GM23338 (cell line): ENCODE results near the gene FTO. TPM values are rescaled to one million over a fixed set of nuclear protein-coding genes. Genes with fewer than 3 reads are reported as not detected.

Experiments used
- ATAC-seq: fragments of 200-7000 bp; cut with Tn5 transposase; 3 replicates; pipeline ENCODE4 v1.9.1; 2020
- DNase-seq: peaks from one replicate; pipeline ENCODE4 v3.0.0-alpha.2; 2015; ENCODE audit warnings: low spot score
- H2AFZ ChIP-seq: fragments of 200-600 bp; sonication (generic); 2 replicates; pipeline ENCODE4 v1.8.0; 2016; ENCODE audit warnings: antibody characterized with exemption, mild to moderate bottlenecking, moderate library complexity
- H3F3A ChIP-seq: fragments of 200-600 bp; sonication (generic); replicated peaks from 2 replicates; pipeline ENCODE4 v1.8.0; 2017; ENCODE audit warnings: antibody characterized with exemption, mixed run types, low read depth
- H3K27ac ChIP-seq: fragments of 200-600 bp; sonication (generic); 2 replicates; pipeline ENCODE4 v1.6.1; 2016; ENCODE audit warnings: low read depth
- H3K27me3 ChIP-seq: fragments of 200-600 bp; sonication (generic); 2 replicates; pipeline ENCODE4 v1.8.0; 2016; ENCODE audit warnings: mild to moderate bottlenecking, mixed run types, moderate library complexity; ENCODE audit not compliant: insufficient read depth
- H3K36me3 ChIP-seq: fragments of 200-600 bp; sonication (generic); 2 replicates; pipeline ENCODE4 v1.8.0; 2016; ENCODE audit warnings: mild to moderate bottlenecking; ENCODE audit not compliant: insufficient read depth
- H3K4me1 ChIP-seq: fragments of 200-600 bp; sonication (generic); 2 replicates; pipeline ENCODE4 v1.8.0; 2016; ENCODE audit warnings: mild to moderate bottlenecking, moderate library complexity; ENCODE audit not compliant: insufficient read depth
- H3K4me2 ChIP-seq: fragments of 200-600 bp; sonication (generic); 2 replicates; pipeline ENCODE4 v1.7.1; 2017; ENCODE audit warnings: mixed run types
- H3K4me3 ChIP-seq: fragments of 200-600 bp; sonication (generic); 2 replicates; pipeline ENCODE4 v1.6.1; 2016; ENCODE audit warnings: mixed run types
- H3K79me2 ChIP-seq: fragments of 200-600 bp; sonication (generic); replicated peaks from 2 replicates; pipeline ENCODE4 v1.8.0; 2017; ENCODE audit warnings: mild to moderate bottlenecking; ENCODE audit not compliant: insufficient read depth
- H3K9me2 ChIP-seq: fragments of 200-600 bp; sonication (generic); 2 replicates; pipeline ENCODE4 v1.8.0; 2017; ENCODE audit not compliant: insufficient read depth
- H4K20me1 ChIP-seq: fragments of 200-600 bp; sonication (generic); replicated peaks from 2 replicates; pipeline ENCODE4 v1.8.0; 2017; ENCODE audit warnings: mild to moderate bottlenecking; ENCODE audit not compliant: insufficient read depth
- H3K27ac Mint-ChIP-seq: 2 replicates; pipeline ENCODE4 v1.8.0; 2020; ENCODE audit warnings: inconsistent platforms, mild to moderate bottlenecking, moderate library complexity, mixed read lengths
- H3K27me3 Mint-ChIP-seq: 3 replicates; pipeline ENCODE4 v1.8.0; 2022; ENCODE audit warnings: low read depth, mild to moderate bottlenecking, moderate library complexity, mixed read lengths, inconsistent platforms; ENCODE audit not compliant: insufficient read depth, poor library complexity
- H3K36me3 Mint-ChIP-seq: 3 replicates; pipeline ENCODE4 v1.8.0; 2021; ENCODE audit warnings: low read depth, mild to moderate bottlenecking, inconsistent platforms, moderate library complexity, mixed read lengths
- H3K4me1 Mint-ChIP-seq: 3 replicates; pipeline ENCODE4 v1.8.0; 2020; ENCODE audit warnings: mild to moderate bottlenecking, inconsistent platforms, mixed read lengths
- H3K4me3 Mint-ChIP-seq: 3 replicates; pipeline ENCODE4 v1.8.0; 2021; ENCODE audit warnings: moderate library complexity, mild to moderate bottlenecking, inconsistent platforms, mixed read lengths
- H3K9me3 Mint-ChIP-seq: 3 replicates; pipeline ENCODE4 v1.8.0; 2020; ENCODE audit warnings: moderate library complexity, mild to moderate bottlenecking, inconsistent platforms, mixed read lengths
- CREB1 ChIP-seq: fragments of 250-450 bp; sonication (Bioruptor Pico); IDR thresholded peaks from 2 replicates; pipeline ENCODE4 v1.5.0; 2020; ENCODE audit warnings: low read depth, mild to moderate bottlenecking, moderate library complexity
- CTCF ChIP-seq, 2 experiments: fragments of 200-600 bp in 1 of 2; sonication (generic) in 1 of 2; conservative IDR thresholded peaks; 2 replicates each; pipeline versions ENCODE4 v1.5.1 to v1.6.1; 2016 to 2017; ENCODE audit warnings: antibody characterized with exemption in 2 of 2, low read depth in 2 of 2, mild to moderate bottlenecking in 2 of 2, moderate library complexity in 1 of 2
- EZH2phosphoT487 ChIP-seq: fragments of 200-600 bp; sonication (generic); IDR thresholded peaks from one replicate; pipeline ENCODE4 v1.8.1; 2018; ENCODE audit warnings: antibody characterized with exemption; ENCODE audit not compliant: unreplicated experiment
- STAT1 ChIP-seq: IDR thresholded peaks from one replicate; pipeline ENCODE4 v1.6.1; 2016; ENCODE audit warnings: antibody characterized with exemption; ENCODE audit not compliant: unreplicated experiment
- ZNF114 ChIP-seq: fragments of 250-450 bp; sonication (Bioruptor Pico); IDR thresholded peaks from 2 replicates; pipeline ENCODE4 v1.5.0; 2020; ENCODE audit warnings: mild to moderate bottlenecking, moderate library complexity
- ZNF331 ChIP-seq: fragments of 250-450 bp; sonication (Bioruptor Pico); IDR thresholded peaks from 2 replicates; pipeline ENCODE4 v1.5.0; 2020; ENCODE audit warnings: low read depth, mild to moderate bottlenecking, moderate library complexity
- ZNF462 ChIP-seq: fragments of 250-450 bp; sonication (Bioruptor Pico); IDR thresholded peaks from 2 replicates; pipeline ENCODE4 v1.5.0; 2020; ENCODE audit warnings: mild to moderate bottlenecking, moderate library complexity
- polyA plus RNA-seq: library from polyadenylated mRNA; unstranded; fragments of >200 nt; fragmentation: Nextera tagmentation; extraction: Ambion mirVana; gene quantifications from 2 replicates; pipeline ENCODE4 v1.2.1, GENCODE V29; 2016
- total RNA-seq: library from RNA; depleted of rRNA; stranded (reverse); fragments of >200 nt; shearing (Covaris generic); gene quantifications from 2 replicates; pipeline ENCODE4 v1.2.3, GENCODE V29; 2014
- TF ChIP-seq, protein P1 (sequence below): IDR thresholded peaks from one replicate; pipeline ENCODE4 v1.6.1; 2018; ENCODE audit warnings: antibody characterized with exemption; ENCODE audit not compliant: unreplicated experiment

The FTO gene
- total and polyA plus RNA-seq, 2 experiments from 2014 or later: 17.7 to 69.6 TPM

GRCh38 chr16:54176376-54176901 lies 472.5 kb downstream of the FTO start:
- peak; percentile 92 for ATAC-seq
- Histone ChIP-seq H3K9me2 (no peaks in the 10 kb centered on the region), H3K4me3 (no peak overlapping the region), H2AFZ (peak overlapping the region; percentile 35; the same call in 1 of the 2 replicates), H3K27ac (no peak overlapping the region), H3K4me2 (peak overlapping the region; percentile 51; the same call in 1 of the 2 replicates), H3F3A (no peaks in the 10 kb centered on the region), H4K20me1 (no peaks in the 10 kb centered on the region), H3K79me2 (no peaks in the 10 kb centered on the region), H3K27me3 (no peaks in the 10 kb centered on the region), H3K4me1 (peaks cover 31% of the 10 kb centered on the region), H3K36me3 (no peaks in the 10 kb centered on the region)
- H3K27ac Mint-ChIP-seq: no peak overlapping the region; the same call in 1 of the 2 replicates
- peaks cover 55% of the 10 kb centered on the region for H3K4me1 Mint-ChIP-seq
- peaks cover 10% of the 10 kb centered on the region for H3K27me3 Mint-ChIP-seq
- no peaks in the 10 kb centered on the region for H3K36me3 Mint-ChIP-seq
- peak; percentile 73 for DNase-seq
- H3K9me3 Mint-ChIP-seq: no peaks in the 10 kb centered on the region
- peak in 1 of 2 experiments; percentile 46; a peak in 3 of 4 replicates for TF ChIP-seq CTCF (conservative IDR thresholded peaks at IDR 0.05; ENCODE audit: low read depth in 2 of 2)
- no peak for TF ChIP-seq ZNF114 (CRISPR knock-in tag)
- peak overlapping the region; percentile 3; the same call in 2 of the 3 replicates for H3K4me3 Mint-ChIP-seq

- peak overlapping the region; percentile 3; the same call in 1 of the 3 replicates for H3K4me3 Mint-ChIP-seq
- TF ChIP-seq ZNF331 (no peak), EZH2phosphoT487 (no peak), ZNF462 (CRISPR knock-in tag) (no peak), STAT1 (no peak), CREB1 (CRISPR knock-in tag) (no peak)
- TF ChIP-seq, protein P1, sequence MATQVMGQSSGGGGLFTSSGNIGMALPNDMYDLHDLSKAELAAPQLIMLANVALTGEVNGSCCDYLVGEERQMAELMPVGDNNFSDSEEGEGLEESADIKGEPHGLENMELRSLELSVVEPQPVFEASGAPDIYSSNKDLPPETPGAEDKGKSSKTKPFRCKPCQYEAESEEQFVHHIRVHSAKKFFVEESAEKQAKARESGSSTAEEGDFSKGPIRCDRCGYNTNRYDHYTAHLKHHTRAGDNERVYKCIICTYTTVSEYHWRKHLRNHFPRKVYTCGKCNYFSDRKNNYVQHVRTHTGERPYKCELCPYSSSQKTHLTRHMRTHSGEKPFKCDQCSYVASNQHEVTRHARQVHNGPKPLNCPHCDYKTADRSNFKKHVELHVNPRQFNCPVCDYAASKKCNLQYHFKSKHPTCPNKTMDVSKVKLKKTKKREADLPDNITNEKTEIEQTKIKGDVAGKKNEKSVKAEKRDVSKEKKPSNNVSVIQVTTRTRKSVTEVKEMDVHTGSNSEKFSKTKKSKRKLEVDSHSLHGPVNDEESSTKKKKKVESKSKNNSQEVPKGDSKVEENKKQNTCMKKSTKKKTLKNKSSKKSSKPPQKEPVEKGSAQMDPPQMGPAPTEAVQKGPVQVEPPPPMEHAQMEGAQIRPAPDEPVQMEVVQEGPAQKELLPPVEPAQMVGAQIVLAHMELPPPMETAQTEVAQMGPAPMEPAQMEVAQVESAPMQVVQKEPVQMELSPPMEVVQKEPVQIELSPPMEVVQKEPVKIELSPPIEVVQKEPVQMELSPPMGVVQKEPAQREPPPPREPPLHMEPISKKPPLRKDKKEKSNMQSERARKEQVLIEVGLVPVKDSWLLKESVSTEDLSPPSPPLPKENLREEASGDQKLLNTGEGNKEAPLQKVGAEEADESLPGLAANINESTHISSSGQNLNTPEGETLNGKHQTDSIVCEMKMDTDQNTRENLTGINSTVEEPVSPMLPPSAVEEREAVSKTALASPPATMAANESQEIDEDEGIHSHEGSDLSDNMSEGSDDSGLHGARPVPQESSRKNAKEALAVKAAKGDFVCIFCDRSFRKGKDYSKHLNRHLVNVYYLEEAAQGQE: no peak
These were observed 473.3 kb downstream of the FTO start for GRCh38 chr16:54177052-54177861.

More at GRCh38 chr16:54177052-54177861, 473.3 kb downstream of the FTO start:
- H3K79me2 ChIP-seq: no peaks in the 10 kb centered on the region
- H3K4me1 ChIP-seq: peaks cover 31% of the 10 kb centered on the region
- H2AFZ ChIP-seq: 0 out of 2 replicates have a peak overlapping the region, but pooled peaks have one; percentile 1
- H3K27ac Mint-ChIP-seq: no peak overlapping the region; the same call in 1 of the 2 replicates
- no peaks in the 10 kb centered on the region for H3K9me3 Mint-ChIP-seq
- H4K20me1 ChIP-seq: no peaks in the 10 kb centered on the region
- no peaks in the 10 kb centered on the region for H3K9me2 ChIP-seq
- no peak overlapping the region for H3K4me3 ChIP-seq
- H3K27me3 ChIP-seq: no peaks in the 10 kb centered on the region
- H3K27ac ChIP-seq: no peak overlapping the region
- ATAC-seq (no peak), DNase-seq (no peak)
- 0 out of 2 replicates have a peak overlapping the region, but pooled peaks have one; percentile 42 for H3K4me2 ChIP-seq
- H3K4me1 Mint-ChIP-seq: peaks cover 46% of the 10 kb centered on the region
- H3K27me3 Mint-ChIP-seq: peaks cover 12% of the 10 kb centered on the region
- no peaks in the 10 kb centered on the region for H3K36me3 ChIP-seq
- H3F3A ChIP-seq: no peaks in the 10 kb centered on the region
- no peaks in the 10 kb centered on the region for H3K36me3 Mint-ChIP-seq
